HFF-Myc (cell line): ENCODE data around the gene SLC1A7.

Experiments used
- DNase-seq: peaks from one replicate; pipeline ENCODE4 v3.0.0-alpha.2; 2011; ENCODE audit warnings: low read depth; ENCODE audit errors: extremely low read depth
- H3K4me3 ChIP-seq: replicated peaks from 2 replicates; pipeline ENCODE4 v1.5.1; 2011; ENCODE audit warnings: low read depth, mild to moderate bottlenecking, control low read depth, low read length
- CTCF ChIP-seq: IDR thresholded peaks from 2 replicates; pipeline ENCODE4 v1.5.1; 2012; ENCODE audit warnings: mild to moderate bottlenecking, low read depth, low read length, control low read depth; ENCODE audit errors: missing control alignments

Gene SLC1A7

DNA sequence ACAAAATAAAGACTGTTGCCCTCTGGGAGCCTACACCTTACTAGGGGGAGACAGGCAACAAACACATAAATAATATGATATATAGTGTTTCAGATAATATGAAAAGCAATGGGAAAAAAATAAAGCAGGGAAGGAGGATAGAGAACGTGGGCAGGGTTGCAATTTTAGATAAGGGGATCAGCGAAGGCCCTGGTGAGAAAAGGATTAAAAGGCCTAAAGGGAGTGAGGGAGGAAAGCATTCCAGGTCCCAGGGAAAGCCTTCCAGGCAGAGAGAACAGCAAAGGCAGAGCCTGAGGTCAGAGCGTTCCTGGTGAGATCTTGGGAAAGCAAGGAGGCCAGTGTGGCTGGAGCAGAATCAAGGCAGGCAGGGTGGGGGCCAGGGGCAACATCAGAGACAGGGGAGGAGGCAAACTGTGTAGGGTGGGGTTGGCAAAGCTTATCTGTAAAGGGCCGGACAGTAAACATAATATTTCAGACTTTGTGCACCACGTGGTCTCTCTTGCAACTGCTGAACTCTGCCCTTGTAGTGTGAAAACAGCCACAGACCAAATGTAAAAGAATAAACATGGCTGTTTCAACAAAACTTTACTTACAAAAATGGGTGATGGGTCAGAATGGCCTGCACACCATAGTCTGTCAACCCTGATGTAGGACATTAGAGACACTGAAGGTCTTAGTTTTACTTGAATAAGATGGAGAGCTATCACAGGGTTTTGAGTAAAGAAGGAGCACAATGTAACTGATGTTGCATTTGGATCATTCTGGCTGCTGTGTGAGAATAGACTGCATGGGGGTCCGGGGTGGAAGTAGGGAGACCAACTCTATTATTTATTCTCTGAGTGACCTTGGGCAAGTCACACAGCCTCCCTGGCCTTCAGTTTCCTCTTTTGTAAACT is 40.9 kb upstream of the SLC1A7 start:
- DNase-seq = peak; percentile 75
- H3K4me3 ChIP-seq = no peak overlapping the region
- no peak for TF ChIP-seq CTCF

DNA sequence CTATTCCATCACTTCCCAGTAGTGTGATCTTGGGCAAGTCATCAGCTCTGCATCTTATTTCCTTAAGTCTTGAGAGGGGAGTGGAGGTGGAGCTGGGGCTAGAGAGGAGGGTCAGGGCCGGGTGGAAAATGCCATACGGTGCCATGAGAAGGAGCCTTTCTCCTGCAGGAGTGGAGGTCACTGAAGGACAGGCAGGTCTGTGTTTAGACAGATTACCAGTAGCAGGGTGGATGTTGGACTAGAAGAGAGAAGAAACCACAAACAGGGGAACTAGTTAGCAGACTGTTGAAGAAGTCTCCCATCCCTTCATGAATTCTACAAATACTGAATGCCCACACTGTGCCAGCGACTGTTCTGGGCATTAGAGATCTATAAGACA is 40.3 kb upstream of the SLC1A7 start:
- no peak for TF ChIP-seq CTCF
- no peak for DNase-seq
- no peak overlapping the region for H3K4me3 ChIP-seq

DNA sequence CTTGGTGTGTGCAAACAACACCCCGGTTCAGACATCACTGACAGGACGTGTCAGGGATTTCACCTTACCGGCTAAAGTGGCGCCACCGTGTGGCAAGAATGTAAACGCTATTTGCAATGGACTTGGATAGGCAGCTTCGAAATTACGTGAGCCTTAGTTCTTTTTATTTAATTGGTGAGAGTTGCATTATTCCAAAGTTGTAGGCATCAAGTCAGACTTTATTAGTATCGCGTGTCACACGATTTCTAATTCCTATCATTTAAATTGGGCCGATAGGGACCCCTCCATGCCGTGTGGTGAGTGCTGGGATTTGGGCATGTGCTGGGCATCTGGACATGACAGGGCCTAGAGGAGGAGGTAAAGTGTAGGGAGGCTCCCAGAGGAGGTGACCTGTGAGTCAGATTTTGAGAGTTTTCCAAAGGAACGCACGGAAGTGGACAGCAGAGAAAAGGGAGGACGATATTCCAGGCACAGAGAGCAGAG is 39.7 kb upstream of the SLC1A7 start:
- peak; percentile 78 for TF ChIP-seq CTCF
- DNase-seq = no peak
- H3K4me3 ChIP-seq = no peak overlapping the region

DNA sequence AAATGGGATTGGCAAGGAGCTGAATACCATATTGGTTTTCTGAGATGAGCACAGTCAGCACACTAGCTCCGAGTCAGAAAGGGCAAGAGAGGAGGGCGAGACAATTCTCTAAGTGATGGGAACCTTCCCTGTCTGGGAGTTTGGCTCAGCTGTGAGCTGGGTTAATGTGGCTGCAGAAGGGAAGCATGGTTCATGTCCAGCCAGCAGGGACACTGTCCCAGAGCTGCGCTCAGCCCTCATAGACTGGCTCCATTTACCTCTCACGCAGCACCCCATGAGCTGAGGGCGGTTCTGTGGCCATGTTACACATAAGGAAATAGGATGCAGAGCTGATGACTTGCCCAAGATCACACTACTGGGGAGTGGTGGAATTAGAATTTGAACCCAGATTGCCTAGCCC is 38.5 kb upstream of the SLC1A7 start:
- no peak for DNase-seq
- H3K4me3 ChIP-seq = no peak overlapping the region
- no peak for TF ChIP-seq CTCF

DNA sequence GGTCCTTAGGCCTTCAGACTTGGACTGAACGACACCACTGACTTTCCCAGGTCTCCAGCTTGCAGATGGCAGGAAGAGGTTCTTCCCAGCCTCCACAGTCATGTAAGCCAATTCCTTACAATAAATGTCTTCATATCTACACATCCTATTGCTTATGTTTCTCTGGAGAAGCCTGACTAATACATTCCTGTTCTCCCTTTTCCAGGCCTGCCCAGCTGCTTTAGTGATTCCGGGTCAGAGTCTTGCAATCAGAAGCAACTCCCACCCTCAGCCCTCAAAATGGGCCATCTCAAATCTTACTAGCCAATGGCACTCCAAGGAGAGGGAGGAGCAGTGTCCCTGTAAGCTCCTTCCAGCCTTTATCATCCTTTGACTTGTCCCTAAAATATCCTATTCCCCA is 37.8 kb upstream of the SLC1A7 start:
- TF ChIP-seq CTCF = no peak
- no peak overlapping the region for H3K4me3 ChIP-seq
- DNase-seq = no peak

- DNase-seq = no peak
- TF ChIP-seq CTCF = peak; percentile 18
- no peak overlapping the region for H3K4me3 ChIP-seq
Observed at GRCh38 chr1:53176452-53177208, 34.2 kb upstream of the SLC1A7 start.
